Esophagus squamous epithelium (tissue), 4 donors: ENCODE measurements around the gene FNDC3B.

Experiments
- CTCF ChIP-seq, 6 experiments: fragments of 450-650 bp in 4 of 6; fragments of 200-600 bp in 2 of 6; sonication (generic) in 2 of 6; IDR thresholded peaks; one replicate each; pipeline ENCODE4 v1.5.1; 2016 to 2019; ENCODE audit warnings: antibody characterized with exemption in 6 of 6, mild to moderate bottlenecking in 4 of 6, moderate library complexity in 4 of 6
- POLR2A ChIP-seq, 4 donors: fragments of 450-650 bp; IDR thresholded peaks; one replicate each; pipeline ENCODE4 v1.6.1; 2017; ENCODE audit warnings: antibody characterized with exemption in 4 of 4, mild to moderate bottlenecking in 4 of 4, moderate library complexity in 3 of 4

- TF ChIP-seq CTCF (IDR thresholded peaks at IDR 0.05) (no peak), POLR2A (IDR thresholded peaks at IDR 0.05) (no peak)
Observed at GRCh38 chr3:172309741-172310427, 270.5 kb downstream of the FNDC3B start.
